ENCODE data around the gene FMO2. TPM values are rescaled to one million over a fixed set of nuclear protein-coding genes. Genes with fewer than 3 reads are reported as not detected.
A peak's percentile ranks its signal among the peaks of the same experiment; 100 is the strongest.

Gene FMO2
- total RNA-seq, 1 donor from 2014 or later: not detected

- FAIRE-seq: no peak
- TF ChIP-seq CTCF (IDR thresholded peaks at IDR 0.05; ENCODE audit: insufficient read depth, low read depth, low read length) (no peak), EZH2 (IDR thresholded peaks at IDR 0.05; ENCODE audit: insufficient read depth, low read length) (no peak)
- no peak overlapping the region for H3K27ac ChIP-seq (ENCODE audit: low read depth, low read length)
Observed at GRCh38 chr1:171258429-171258828, 73.3 kb downstream of the FMO2 start.

GRCh38 chr1:171258943-171259342, 73.8 kb downstream of the FMO2 start:
- peak overlapping the region; percentile 49 for H2AFZ ChIP-seq (ENCODE audit: low read depth, low read length)
- H3K4me2 ChIP-seq (ENCODE audit: low read length): no peak overlapping the region
- H3K27me3 ChIP-seq (ENCODE audit: insufficient read depth, low read length): peaks cover 3% of the 10 kb centered on the region
- H3K27me3 Mint-ChIP-seq (ENCODE audit: low read depth, unreplicated experiment): no peaks in the 10 kb centered on the region
- no peak overlapping the region for H3K27ac Mint-ChIP-seq (ENCODE audit: unreplicated experiment)
- H3K9me3 Mint-ChIP-seq (ENCODE audit: unreplicated experiment): no peaks in the 10 kb centered on the region
- no peaks in the 10 kb centered on the region for H3K9me3 ChIP-seq (ENCODE audit: insufficient read depth, low read depth, low read length)
- no peak overlapping the region for H3K27ac ChIP-seq (ENCODE audit: low read depth, low read length)
- H3K36me3 ChIP-seq (ENCODE audit: insufficient read depth, low read length): no peaks in the 10 kb centered on the region
- TF ChIP-seq EZH2 (IDR thresholded peaks at IDR 0.05; ENCODE audit: insufficient read depth, low read length): no peak
- no peak for TF ChIP-seq CTCF (IDR thresholded peaks at IDR 0.05; ENCODE audit: insufficient read depth, low read depth, low read length)
- no peaks in the 10 kb centered on the region for H3K36me3 Mint-ChIP-seq (ENCODE audit: low read depth, unreplicated experiment)
- H3K4me3 Mint-ChIP-seq (ENCODE audit: unreplicated experiment): no peak overlapping the region
- no peaks in the 10 kb centered on the region for H3K79me2 ChIP-seq (ENCODE audit: insufficient read depth, low read length)
- no peak overlapping the region for H3K9ac ChIP-seq (ENCODE audit: low read length)
- H3K4me3 ChIP-seq (ENCODE audit: insufficient read depth, low read depth, low read length): no peak overlapping the region
- FAIRE-seq (no peak), DNase-seq (ENCODE audit: low read depth) (no peak)
- H4K20me1 ChIP-seq (ENCODE audit: insufficient read depth, low read length): no peaks in the 10 kb centered on the region
- peaks cover 7% of the 10 kb centered on the region for H3K4me1 ChIP-seq (ENCODE audit: insufficient read depth, low read length)
- peaks cover 9% of the 10 kb centered on the region for H3K4me1 Mint-ChIP-seq (ENCODE audit: low read depth, unreplicated experiment)

More at GRCh38 chr1:171258429-171258828, 73.3 kb downstream of the FMO2 start:
- no peak overlapping the region for H3K9ac ChIP-seq (ENCODE audit: low read length)
- H3K79me2 ChIP-seq (ENCODE audit: insufficient read depth, low read length): no peaks in the 10 kb centered on the region
- no peak overlapping the region for H3K4me2 ChIP-seq (ENCODE audit: low read length)
- H3K9me3 ChIP-seq (ENCODE audit: insufficient read depth, low read depth, low read length): no peaks in the 10 kb centered on the region
- no peaks in the 10 kb centered on the region for H3K36me3 ChIP-seq (ENCODE audit: insufficient read depth, low read length)
- H3K4me1 Mint-ChIP-seq (ENCODE audit: low read depth, unreplicated experiment): peaks cover 9% of the 10 kb centered on the region
- DNase-seq (ENCODE audit: low read depth): no peak
- H3K4me3 Mint-ChIP-seq (ENCODE audit: unreplicated experiment): no peak overlapping the region
- no peaks in the 10 kb centered on the region for H4K20me1 ChIP-seq (ENCODE audit: insufficient read depth, low read length)
- H3K27me3 Mint-ChIP-seq (ENCODE audit: low read depth, unreplicated experiment): no peaks in the 10 kb centered on the region
- no peak overlapping the region for H3K4me3 ChIP-seq (ENCODE audit: insufficient read depth, low read depth, low read length)
- peak overlapping the region; percentile 49 for H2AFZ ChIP-seq (ENCODE audit: low read depth, low read length)
- H3K4me1 ChIP-seq (ENCODE audit: insufficient read depth, low read length): peaks cover 7% of the 10 kb centered on the region
- H3K27ac Mint-ChIP-seq (ENCODE audit: unreplicated experiment): no peak overlapping the region
- no peaks in the 10 kb centered on the region for H3K9me3 Mint-ChIP-seq (ENCODE audit: unreplicated experiment)
- H3K36me3 Mint-ChIP-seq (ENCODE audit: low read depth, unreplicated experiment): no peaks in the 10 kb centered on the region
- peaks cover 3% of the 10 kb centered on the region for H3K27me3 ChIP-seq (ENCODE audit: insufficient read depth, low read length)

Other genes starting within 250 kb of the FMO2 start
- gene MROH9, start 249.8 kb upstream of the FMO2 start, total RNA-seq: not detected in 2 replicates
- not detected in 2 replicates for gene FMO3, start 94.4 kb upstream of the FMO2 start, total RNA-seq
- not detected in 2 replicates for gene FMO1, start 63.2 kb downstream of the FMO2 start, total RNA-seq
- 1.1 and 1.3 TPM in 2 replicates for gene FMO4, start 128.9 kb downstream of the FMO2 start, total RNA-seq